Activated CD4-positive, alpha-beta T cell treated with anti-CD3 and anti-CD28 coated beads, Interleukin-2, amount 10 ng/mL, durations not matched to agents 7 days and 5 days (primary cell): ENCODE measurements around the gene RABEP2. TPM values are rescaled to one million over a fixed set of nuclear protein-coding genes. Genes with fewer than 3 reads are reported as not detected.
A peak's percentile ranks its signal among the peaks of the same experiment; 100 is the strongest.

Experiments
- CTCF ChIA-PET: fragments of 350-600 bp; sonication (Branson Sonifier 250); formaldehyde crosslinking; loops from one replicate; lab custom pipeline; 2021; ENCODE audit warnings: antibody characterized with exemption; lab: Charles Lee
- POLR2A ChIA-PET: fragments of 350-600 bp; sonication (Branson Sonifier 250); formaldehyde crosslinking; loops from one replicate; lab custom pipeline; 2021; ENCODE audit warnings: antibody characterized with exemption; lab: Charles Lee
- DNase-seq: peaks from one replicate; pipeline ENCODE4 v3.0.0-alpha.2; 2020
- H3K27ac Mint-ChIP-seq: one replicate; pipeline ENCODE4 v1.8.0; 2021; ENCODE audit warnings: mild to moderate bottlenecking, moderate library complexity, mixed read lengths
- H3K27me3 Mint-ChIP-seq: one replicate; pipeline ENCODE4 v1.8.0; 2021; ENCODE audit warnings: mixed read lengths
- H3K36me3 Mint-ChIP-seq: one replicate; pipeline ENCODE4 v1.8.0; 2021; ENCODE audit warnings: low read depth, mixed read lengths
- H3K4me1 Mint-ChIP-seq: one replicate; pipeline ENCODE4 v1.8.0; 2021; ENCODE audit warnings: mixed read lengths
- H3K4me3 Mint-ChIP-seq: one replicate; pipeline ENCODE4 v1.8.0; 2021; ENCODE audit warnings: mild to moderate bottlenecking, moderate library complexity, mixed read lengths
- H3K9me3 Mint-ChIP-seq: one replicate; pipeline ENCODE4 v1.8.0; 2021; ENCODE audit warnings: mixed read lengths
- total RNA-seq, 2 experiments: library from RNA; stranded (reverse); gene quantifications; one replicate each; pipeline ENCODE4 v1.2.3, GENCODE V29; 2021

RABEP2 gene
- total RNA-seq, 2 experiments from 2014 or later = 16.8 to 21.1 TPM

- H3K4me3 Mint-ChIP-seq = no peak overlapping the region
- CTCF ChIA-PET = interaction anchor here (1.2 to 1.4 kb wide), 3 partner anchors 9 to 12 kb away, joined by 3 to 4 read pairs (median 3); no protein-coding TSS in a partner anchor
- H3K27me3 Mint-ChIP-seq = no peaks in the 10 kb centered on the region
- POLR2A ChIA-PET = interaction anchor here (0.5 to 0.6 kb wide), 2 partner anchors 43 to 65 kb away, joined by 3 read pairs; no protein-coding TSS in a partner anchor
- no peaks in the 10 kb centered on the region for H3K4me1 Mint-ChIP-seq
- DNase-seq = no peak
- no peaks in the 10 kb centered on the region for H3K9me3 Mint-ChIP-seq
- no peak overlapping the region for H3K27ac Mint-ChIP-seq
- H3K36me3 Mint-ChIP-seq = peaks cover 12% of the 10 kb centered on the region
Observed at GRCh38 chr16:28913946-28914724, 10.9 kb downstream of the RABEP2 start.

- CTCF ChIA-PET = interaction anchor here (1.1 kb wide), 1 partner anchor 39 kb away, joined by 3 read pairs; no protein-coding TSS in a partner anchor
- DNase-seq = no peak
- Mint-ChIP-seq H3K9me3 (no peaks in the 10 kb centered on the region), H3K27ac (no peak overlapping the region), H3K36me3 (peaks cover 9% of the 10 kb centered on the region), H3K4me3 (no peak overlapping the region), H3K4me1 (no peaks in the 10 kb centered on the region), H3K27me3 (no peaks in the 10 kb centered on the region)
- POLR2A ChIA-PET = no interaction called here
Observed at GRCh38 chr16:28912558-28912957, 12.5 kb downstream of the RABEP2 start.

- Mint-ChIP-seq H3K4me3 (no peak overlapping the region), H3K27me3 (no peaks in the 10 kb centered on the region), H3K9me3 (no peaks in the 10 kb centered on the region), H3K4me1 (no peaks in the 10 kb centered on the region), H3K27ac (no peak overlapping the region), H3K36me3 (peaks cover 2% of the 10 kb centered on the region)
- DNase-seq = no peak
- POLR2A ChIA-PET = no interaction called here
- CTCF ChIA-PET = no interaction called here
Observed at GRCh38 chr16:28910086-28911031, 14.7 kb downstream of the RABEP2 start.

GRCh38 chr16:28905800-28906372 is 19.2 kb downstream of the RABEP2 start:
- DNase-seq = no peak
- Mint-ChIP-seq H3K4me3 (no peak overlapping the region), H3K4me1 (peaks cover under 1% of the 10 kb centered on the region), H3K27ac (no peak overlapping the region), H3K27me3 (no peaks in the 10 kb centered on the region), H3K36me3 (no peaks in the 10 kb centered on the region), H3K9me3 (no peaks in the 10 kb centered on the region)
- CTCF ChIA-PET = interaction anchor here (1.4 kb wide), 1 partner anchor 8 kb away, joined by 3 read pairs; no protein-coding TSS in a partner anchor
- POLR2A ChIA-PET = no interaction called here

GRCh38 chr16:28905229-28905754 is 19.7 kb downstream of the RABEP2 start:
- Mint-ChIP-seq H3K27ac (no peak overlapping the region), H3K9me3 (no peaks in the 10 kb centered on the region), H3K4me3 (no peak overlapping the region), H3K36me3 (no peaks in the 10 kb centered on the region), H3K4me1 (peaks cover 2% of the 10 kb centered on the region), H3K27me3 (no peaks in the 10 kb centered on the region)
- CTCF ChIA-PET = no interaction called here
- POLR2A ChIA-PET = no interaction called here
- no peak for DNase-seq

GRCh38 chr16:28904828-28905227 is 20.2 kb downstream of the RABEP2 start:
- Mint-ChIP-seq H3K27me3 (no peaks in the 10 kb centered on the region), H3K9me3 (no peaks in the 10 kb centered on the region), H3K27ac (no peak overlapping the region), H3K4me1 (peaks cover 4% of the 10 kb centered on the region), H3K36me3 (no peaks in the 10 kb centered on the region), H3K4me3 (no peak overlapping the region)
- ChIA-PET CTCF (no interaction called here), POLR2A (no interaction called here)
- no peak for DNase-seq

GRCh38 chr16:28904363-28904762 is 20.7 kb downstream of the RABEP2 start:
- Mint-ChIP-seq H3K4me1 (peaks cover 4% of the 10 kb centered on the region), H3K4me3 (no peak overlapping the region), H3K9me3 (no peaks in the 10 kb centered on the region), H3K27me3 (no peaks in the 10 kb centered on the region), H3K27ac (no peak overlapping the region), H3K36me3 (no peaks in the 10 kb centered on the region)
- ChIA-PET POLR2A (no interaction called here), CTCF (no interaction called here)
- DNase-seq = no peak

- Mint-ChIP-seq H3K9me3 (no peaks in the 10 kb centered on the region), H3K36me3 (no peaks in the 10 kb centered on the region), H3K4me1 (peaks cover 4% of the 10 kb centered on the region), H3K27me3 (no peaks in the 10 kb centered on the region), H3K4me3 (no peak overlapping the region), H3K27ac (no peak overlapping the region)
- ChIA-PET CTCF (no interaction called here), POLR2A (no interaction called here)
- no peak for DNase-seq
Observed at GRCh38 chr16:28903344-28904042, 21.5 kb downstream of the RABEP2 start.

GRCh38 chr16:28902909-28903308 is 22.1 kb downstream of the RABEP2 start:
- Mint-ChIP-seq H3K9me3 (no peaks in the 10 kb centered on the region), H3K27ac (no peak overlapping the region), H3K4me3 (no peak overlapping the region), H3K36me3 (no peaks in the 10 kb centered on the region), H3K4me1 (peaks cover 4% of the 10 kb centered on the region), H3K27me3 (no peaks in the 10 kb centered on the region)
- no peak for DNase-seq
- ChIA-PET POLR2A (no interaction called here), CTCF (no interaction called here)

GRCh38 chr16:28901862-28902261 is 23.2 kb downstream of the RABEP2 start:
- Mint-ChIP-seq H3K9me3 (no peaks in the 10 kb centered on the region), H3K36me3 (no peaks in the 10 kb centered on the region), H3K4me3 (no peak overlapping the region), H3K4me1 (peaks cover 4% of the 10 kb centered on the region), H3K27me3 (no peaks in the 10 kb centered on the region), H3K27ac (no peak overlapping the region)
- POLR2A ChIA-PET = no interaction called here
- no peak for DNase-seq
- CTCF ChIA-PET = interaction anchor here (0.5 to 0.9 kb wide), 2 partner anchors 13 to 52 kb away, joined by 3 read pairs; no protein-coding TSS in a partner anchor

- no peaks in the 10 kb centered on the region for H3K36me3 Mint-ChIP-seq
- no peak for DNase-seq
- H3K27me3 Mint-ChIP-seq = no peaks in the 10 kb centered on the region
- peak overlapping the region; percentile 46 for H3K27ac Mint-ChIP-seq
- ChIA-PET CTCF (interaction anchor here (0.6 kb wide), 1 partner anchor 10 kb away, joined by 6 read pairs; no protein-coding TSS in a partner anchor), POLR2A (no interaction called here)
- H3K4me3 Mint-ChIP-seq = no peak overlapping the region
- H3K9me3 Mint-ChIP-seq = no peaks in the 10 kb centered on the region
- H3K4me1 Mint-ChIP-seq = peaks cover 4% of the 10 kb centered on the region
Observed at GRCh38 chr16:28900601-28901000, 24.4 kb downstream of the RABEP2 start.
